AG04449 (cell line): ENCODE results near the gene SUSD1.

ENCODE experiments used
- CTCF ChIA-PET: fragments of 350-600 bp; formaldehyde crosslinking; extraction: SDS; loops from one replicate; lab custom pipeline; 2021; ENCODE audit warnings: antibody characterized with exemption; lab: Yijun Ruan, JAX
- POLR2A ChIA-PET: fragments of 400-600, 350-600 bp; formaldehyde crosslinking; extraction: SDS; loops from one replicate; lab custom pipeline; 2020; ENCODE audit warnings: antibody characterized with exemption, inconsistent platforms; lab: Yijun Ruan, JAX
- DNase-seq: peaks from one replicate; pipeline ENCODE4 v3.0.0-alpha.2; 2010; ENCODE audit warnings: low read depth, low spot score
- H3K4me3 ChIP-seq: 2 replicates; pipeline ENCODE4 v1.5.1; 2011; ENCODE audit warnings: low read depth, mild to moderate bottlenecking, control low read depth, low read length
- CTCF ChIP-seq: IDR thresholded peaks from one replicate; pipeline ENCODE4 v1.5.1; 2011; ENCODE audit warnings: mild to moderate bottlenecking, moderate library complexity, low read length, control low read depth, inconsistent platforms; ENCODE audit not compliant: insufficient read depth; ENCODE audit errors: missing control alignments

Gene SUSD1

GRCh38 chr9:112041536-112042243 lies 133.4 kb downstream of the SUSD1 start:
- ChIA-PET POLR2A (interaction anchor here (0.7 to 1.9 kb wide), 14 partner anchors 8 to 145 kb away, joined by 3 to 30 read pairs (median 8); partner anchors contain the start of gene UGCG), CTCF (interaction anchor here (0.7 to 1.2 kb wide), 2 partner anchors 33 to 101 kb away, joined by 3 to 9 read pairs; no protein-coding TSS in a partner anchor)
- DNase-seq: peak; percentile 100
- H3K4me3 ChIP-seq: no peak overlapping the region
- no peak for TF ChIP-seq CTCF

DNA sequence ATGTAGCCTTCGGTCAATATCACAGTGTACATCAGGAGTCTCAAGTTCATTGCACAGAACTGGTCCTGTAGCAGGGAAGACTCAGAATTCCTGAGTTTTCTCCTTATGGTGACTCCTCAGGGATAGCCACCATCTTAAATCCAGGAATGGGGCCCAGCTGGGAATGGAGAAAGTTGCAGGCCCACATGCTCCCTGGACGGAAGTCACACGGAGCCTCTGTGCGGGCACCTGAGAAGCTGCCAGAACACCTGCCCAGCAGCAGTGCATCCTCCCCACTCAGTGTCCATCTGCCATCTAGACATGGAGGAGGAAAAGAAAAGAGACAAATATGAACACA lies 133.9 kb downstream of the SUSD1 start:
- CTCF ChIA-PET: interaction anchor here (1.2 kb wide), 1 partner anchor 33 kb away, joined by 9 read pairs; no protein-coding TSS in a partner anchor
- DNase-seq: no peak
- TF ChIP-seq CTCF: no peak
- POLR2A ChIA-PET: interaction anchor here (0.8 to 1.9 kb wide), 12 partner anchors 8 to 145 kb away, joined by 5 to 30 read pairs (median 10); partner anchors contain the start of gene UGCG
- no peak overlapping the region for H3K4me3 ChIP-seq

DNA sequence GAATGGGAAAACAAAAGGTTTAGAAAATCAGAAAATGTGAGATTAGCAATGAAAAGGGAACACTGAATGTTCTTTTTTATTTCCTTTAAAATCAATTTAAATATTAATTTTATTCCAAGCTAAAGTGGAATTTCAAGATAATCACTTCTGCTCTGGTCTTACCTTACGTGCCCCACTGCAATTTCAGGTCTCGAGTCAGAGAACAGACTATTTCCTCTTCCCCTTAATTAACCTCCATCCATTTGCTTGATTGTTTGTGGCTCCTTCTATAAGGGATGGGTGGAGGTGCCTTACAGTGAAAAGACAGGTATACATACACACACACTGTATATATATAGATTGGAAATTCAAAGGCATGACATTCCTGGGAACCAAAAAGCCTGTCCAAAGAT lies 137.1 kb downstream of the SUSD1 start:
- DNase-seq: no peak
- H3K4me3 ChIP-seq: no peak overlapping the region
- POLR2A ChIA-PET: no interaction called here
- CTCF ChIA-PET: interaction anchor here (1.5 to 1.7 kb wide), 2 partner anchors 10 to 279 kb away, joined by 4 read pairs; no protein-coding TSS in a partner anchor
- no peak for TF ChIP-seq CTCF

- POLR2A ChIA-PET: no interaction called here
- no peak for TF ChIP-seq CTCF
- DNase-seq: peak; percentile 98
- H3K4me3 ChIP-seq: no peak overlapping the region
- CTCF ChIA-PET: interaction anchor here (1.5 kb wide), 1 partner anchor 11 kb away, joined by 4 read pairs; no protein-coding TSS in a partner anchor
Observed at GRCh38 chr9:112037281-112038016, 137.6 kb downstream of the SUSD1 start.

DNA sequence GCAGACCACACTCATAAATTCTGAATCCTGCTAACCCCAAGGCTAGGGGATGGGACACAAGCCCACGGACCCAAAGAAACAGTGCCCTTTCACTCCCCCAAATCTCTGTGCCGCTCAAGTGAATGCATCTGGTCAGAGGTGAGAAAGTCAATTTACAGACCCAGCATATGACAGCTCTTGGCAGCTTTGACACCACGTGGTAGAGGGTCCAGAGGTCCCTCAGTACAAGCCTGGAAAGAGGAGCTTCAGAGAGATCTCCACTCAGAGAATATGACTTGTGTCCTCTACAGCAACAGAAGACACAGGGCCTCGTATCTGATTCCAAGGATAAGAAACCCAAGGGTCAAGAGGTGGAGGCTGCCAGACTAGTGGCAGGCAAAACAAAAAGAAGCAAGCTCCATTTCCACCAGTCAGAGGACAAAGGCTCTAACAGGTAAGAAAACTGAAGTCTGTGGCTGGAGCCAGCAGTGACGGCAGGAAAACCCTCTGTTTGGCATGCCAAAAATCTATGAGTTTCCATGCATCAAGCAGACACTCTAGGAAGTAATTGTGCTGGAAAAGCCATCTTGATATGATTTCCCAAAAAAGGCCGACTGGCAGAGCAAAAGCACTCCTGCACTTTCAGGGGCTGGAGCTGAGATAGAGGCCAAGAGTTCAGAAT lies 139.8 kb downstream of the SUSD1 start:
- DNase-seq: no peak
- ChIA-PET POLR2A (interaction anchor here (2.4 to 2.7 kb wide), 2 partner anchors 14 to 75 kb away, joined by 10 to 11 read pairs; no protein-coding TSS in a partner anchor), CTCF (interaction anchor here (0.8 to 2.7 kb wide), 5 partner anchors 12 to 40 kb away, joined by 3 to 10 read pairs (median 6); no protein-coding TSS in a partner anchor)
- no peak for TF ChIP-seq CTCF
- H3K4me3 ChIP-seq: no peak overlapping the region
